Thoracic aorta (tissue), 2 donors: Measurements from ENCODE around the gene CDH10. TPM values are rescaled to one million over a fixed set of nuclear protein-coding genes. Genes with fewer than 3 reads are reported as not detected.

Source experiments
- ATAC-seq: fragments of 150-250 bp; one replicate; pipeline ENCODE4 v1.8.0; 2017; ENCODE audit warnings: low read depth; ENCODE audit not compliant: insufficient number of reproducible peaks, low FRiP score
- DNase-seq: peaks from one replicate; pipeline ENCODE4 v3.0.0-alpha.2; 2020; ENCODE audit warnings: low spot score
- H3K27ac ChIP-seq, 2 donors: fragments of 200-600 bp; sonication (generic); 1 replicate in 1 of 2; 2 replicates in 1 of 2; pipeline ENCODE4 v1.5.1; 2016; ENCODE audit warnings: mild to moderate bottlenecking in 2 of 2, moderate library complexity in 2 of 2
- H3K27me3 ChIP-seq: fragments of 200-600 bp; sonication (generic); replicated peaks from 2 replicates; pipeline ENCODE4 v1.6.0; 2016; ENCODE audit warnings: mild to moderate bottlenecking; ENCODE audit not compliant: insufficient read depth
- H3K36me3 ChIP-seq: fragments of 200-600 bp; sonication (generic); one replicate; pipeline ENCODE4 v1.5.1; 2016
- H3K4me1 ChIP-seq, 2 donors: fragments of 200-600 bp; sonication (generic); 1 replicate in 1 of 2; 2 replicates in 1 of 2; pipeline versions ENCODE4 v1.5.1 to v1.6.0; 2016; ENCODE audit warnings: low read depth in 2 of 2, mild to moderate bottlenecking in 1 of 2; ENCODE audit not compliant: control insufficient read depth in 1 of 2
- H3K4me3 ChIP-seq: fragments of 200-600 bp; sonication (generic); 2 replicates; pipeline ENCODE4 v1.5.1; 2016; ENCODE audit warnings: mild to moderate bottlenecking
- H3K9me3 ChIP-seq: fragments of 200-600 bp; sonication (generic); 2 replicates; pipeline ENCODE4 v1.5.1; 2016
- total RNA-seq, 2 donors: library from RNA; depleted of rRNA; stranded (reverse); fragments of >200 nt; gene quantifications; one replicate each; pipeline versions ENCODE4 v1.1.0 to v1.2.3, GENCODE V29; 2016
- TF ChIP-seq, protein P1 (sequence below): fragments of 200-600 bp; sonication (generic); IDR thresholded peaks from one replicate; pipeline ENCODE4 v1.5.1; 2019; ENCODE audit warnings: antibody characterized with exemption

Gene CDH10
- total RNA-seq, 2 donors from 2014 or later: 0.35 TPM; not detected in 1

DNA sequence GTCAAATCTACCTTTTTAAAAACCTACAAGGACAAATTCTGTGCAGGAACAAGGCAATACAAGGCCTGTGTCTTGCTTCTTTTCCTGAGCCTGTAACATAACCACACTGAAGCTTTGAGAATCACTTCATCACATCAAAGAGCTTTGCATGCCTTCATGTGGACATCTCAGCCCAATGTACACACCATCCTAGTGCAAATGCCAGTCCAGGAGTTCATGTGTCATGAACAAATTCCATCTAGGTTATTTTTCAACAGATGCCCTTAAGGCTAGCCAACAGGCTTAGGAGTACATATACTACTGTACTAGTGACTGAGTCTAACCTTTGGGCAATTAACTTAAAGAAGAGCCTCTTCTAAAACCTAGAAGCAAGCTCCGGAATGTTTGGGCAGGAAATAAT lies 106.4 kb downstream of the CDH10 start:
- TF ChIP-seq, protein P1, sequence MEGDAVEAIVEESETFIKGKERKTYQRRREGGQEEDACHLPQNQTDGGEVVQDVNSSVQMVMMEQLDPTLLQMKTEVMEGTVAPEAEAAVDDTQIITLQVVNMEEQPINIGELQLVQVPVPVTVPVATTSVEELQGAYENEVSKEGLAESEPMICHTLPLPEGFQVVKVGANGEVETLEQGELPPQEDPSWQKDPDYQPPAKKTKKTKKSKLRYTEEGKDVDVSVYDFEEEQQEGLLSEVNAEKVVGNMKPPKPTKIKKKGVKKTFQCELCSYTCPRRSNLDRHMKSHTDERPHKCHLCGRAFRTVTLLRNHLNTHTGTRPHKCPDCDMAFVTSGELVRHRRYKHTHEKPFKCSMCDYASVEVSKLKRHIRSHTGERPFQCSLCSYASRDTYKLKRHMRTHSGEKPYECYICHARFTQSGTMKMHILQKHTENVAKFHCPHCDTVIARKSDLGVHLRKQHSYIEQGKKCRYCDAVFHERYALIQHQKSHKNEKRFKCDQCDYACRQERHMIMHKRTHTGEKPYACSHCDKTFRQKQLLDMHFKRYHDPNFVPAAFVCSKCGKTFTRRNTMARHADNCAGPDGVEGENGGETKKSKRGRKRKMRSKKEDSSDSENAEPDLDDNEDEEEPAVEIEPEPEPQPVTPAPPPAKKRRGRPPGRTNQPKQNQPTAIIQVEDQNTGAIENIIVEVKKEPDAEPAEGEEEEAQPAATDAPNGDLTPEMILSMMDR: no peak
- Histone ChIP-seq H3K4me3 (no peak overlapping the region), H3K27ac (no peak overlapping the region), H3K36me3 (no peaks in the 10 kb centered on the region), H3K9me3 (no peaks in the 10 kb centered on the region), H3K4me1 (no peaks in the 10 kb centered on the region), H3K27me3 (no peaks in the 10 kb centered on the region)
- no peak for DNase-seq
- no peak for ATAC-seq

- TF ChIP-seq, protein P1: no peak
- no peaks in the 10 kb centered on the region for H3K4me1 ChIP-seq
- H3K27me3 ChIP-seq: no peaks in the 10 kb centered on the region
These were observed 109.1 kb downstream of the CDH10 start for GRCh38 chr5:24535646-24536045.

DNA sequence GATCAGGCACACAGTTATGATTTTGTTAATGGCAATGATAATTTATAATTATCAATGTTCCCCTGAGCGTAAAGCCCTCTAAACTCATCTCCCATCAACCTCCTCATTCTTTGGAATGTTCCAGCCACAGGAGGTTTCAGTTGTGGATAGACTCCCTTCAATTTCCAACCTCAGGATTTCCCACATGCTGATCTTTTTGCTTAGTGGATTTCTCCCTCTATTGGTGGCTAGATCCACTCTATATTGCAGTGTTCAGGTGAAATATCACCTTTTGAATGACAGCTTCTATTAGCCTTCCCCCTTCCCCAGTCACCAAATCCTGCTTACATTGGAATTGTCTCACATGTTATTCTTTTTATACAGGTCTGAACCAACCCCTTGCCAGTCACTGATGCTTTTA lies 113.9 kb downstream of the CDH10 start:
- no peaks in the 10 kb centered on the region for H3K27me3 ChIP-seq

More at GRCh38 chr5:24535646-24536045, 109.1 kb downstream of the CDH10 start:
- Histone ChIP-seq H3K27ac (no peak overlapping the region), H3K36me3 (no peaks in the 10 kb centered on the region), H3K4me3 (no peak overlapping the region), H3K9me3 (no peaks in the 10 kb centered on the region)
- no peak for DNase-seq
- ATAC-seq: no peak

GRCh38 chr5:24525414-24525813 lies 119.4 kb downstream of the CDH10 start:
- ATAC-seq (no peak), DNase-seq (no peak)
- Histone ChIP-seq H3K36me3 (no peaks in the 10 kb centered on the region), H3K27ac (no peak overlapping the region), H3K4me1 (no peaks in the 10 kb centered on the region), H3K9me3 (no peaks in the 10 kb centered on the region), H3K4me3 (no peak overlapping the region), H3K27me3 (no peaks in the 10 kb centered on the region)
- TF ChIP-seq, protein P1: no peak

More for the DNA sequence above, 113.9 kb downstream of the CDH10 start:
- Histone ChIP-seq H3K27ac (no peak overlapping the region), H3K4me3 (no peak overlapping the region), H3K9me3 (no peaks in the 10 kb centered on the region), H3K4me1 (no peaks in the 10 kb centered on the region), H3K36me3 (no peaks in the 10 kb centered on the region)
- DNase-seq: no peak
- TF ChIP-seq, protein P1: no peak
- no peak for ATAC-seq

DNA sequence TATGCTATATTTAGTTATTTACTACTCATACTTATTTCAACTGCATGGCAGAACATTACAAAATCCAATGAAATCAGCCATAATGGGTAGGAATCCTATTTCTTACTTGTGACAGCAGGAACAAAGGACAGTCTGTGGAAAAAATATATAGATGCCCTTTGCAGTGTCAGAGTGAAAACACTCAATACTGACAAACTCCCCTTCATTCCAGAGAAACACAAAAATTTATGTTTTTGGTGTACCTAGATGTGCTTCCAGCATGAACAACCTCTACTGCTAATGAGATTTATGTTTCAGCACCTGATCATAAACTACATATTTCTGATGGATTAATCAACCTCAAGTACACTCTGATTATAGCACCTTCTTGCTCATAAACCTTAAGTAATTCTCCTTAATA lies 132.4 kb downstream of the CDH10 start:
- ATAC-seq (no peak), DNase-seq (no peak)
- H3K4me1 ChIP-seq: no peaks in the 10 kb centered on the region
- H3K27ac ChIP-seq: no peak overlapping the region
- TF ChIP-seq, protein P1: no peak
- H3K27me3 ChIP-seq: no peaks in the 10 kb centered on the region
- H3K9me3 ChIP-seq: no peaks in the 10 kb centered on the region
- H3K4me3 ChIP-seq: no peak overlapping the region
- no peaks in the 10 kb centered on the region for H3K36me3 ChIP-seq
